ENCODE results near the gene CBX2.

DNA sequence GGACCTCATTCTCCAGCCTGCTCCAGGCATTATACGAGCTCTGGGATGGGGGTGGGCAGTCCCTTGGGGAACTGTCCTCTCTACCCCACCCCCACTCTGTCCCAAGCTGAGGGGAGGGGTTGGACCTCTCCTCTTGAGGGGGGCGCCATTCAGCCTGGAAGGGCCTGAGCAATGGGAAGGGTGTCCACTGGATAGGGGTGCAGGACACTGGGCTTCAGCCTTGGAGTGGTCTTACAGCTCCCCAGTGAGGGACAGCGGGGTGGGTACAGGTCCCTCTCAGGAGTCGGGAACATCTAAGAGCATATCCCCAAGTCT, 28.5 kb downstream of the CBX2 start:
- no peak for TF ChIP-seq SIN3A (IDR thresholded peaks at IDR 0.05; ENCODE audit: borderline replicate concordance, insufficient read depth, low read length)
- no peak for TF ChIP-seq POLR2AphosphoS5 (IDR thresholded peaks at IDR 0.05; ENCODE audit: low read depth, low read length)
- no peak for TF ChIP-seq TAF1 (IDR thresholded peaks at IDR 0.05; ENCODE audit: borderline replicate concordance, insufficient read depth, low read length)
- TF ChIP-seq REST (IDR thresholded peaks at IDR 0.05; ENCODE audit: insufficient read depth in 1 of 2, low read depth in 2 of 2, low read length in 2 of 2): no peak
- no peak for TF ChIP-seq FOXP2 (optimal IDR thresholded peaks at IDR 0.05; ENCODE audit: borderline replicate concordance, extremely low read depth, extremely low read length, insufficient read depth)
